CD8-positive, alpha-beta memory T cell (primary cell): ENCODE results near the gene RASA3. TPM values are rescaled to one million over a fixed set of nuclear protein-coding genes. Genes with fewer than 3 reads are reported as not detected.
A peak's percentile ranks its signal among the peaks of the same experiment; 100 is the strongest.
"Not testable (repeated sequence)": the region's sequence is repeated elsewhere in the genome, so short reads cannot be mapped to it uniquely, and the experiment has no call there.

Source experiments
- CTCF ChIA-PET: fragments of 350-600 bp; sonication (Branson Sonifier 250); formaldehyde crosslinking; loops from one replicate; lab custom pipeline; 2021; ENCODE audit warnings: antibody characterized with exemption; lab: Charles Lee
- POLR2A ChIA-PET: fragments of 350-600 bp; sonication (Branson Sonifier 250); formaldehyde crosslinking; loops from one replicate; lab custom pipeline; 2021; ENCODE audit warnings: antibody characterized with exemption; lab: Charles Lee
- DNase-seq, 5 donors: peaks; one replicate each; pipeline versions ENCODE4 v3.0.0 to v3.0.0-alpha.2; 2020 to 2022; ENCODE audit warnings: mixed read lengths in 1 of 5
- H3K27ac ChIP-seq: one replicate; pipeline ENCODE4 v1.7.0; 2013; ENCODE audit warnings: low read depth, mild to moderate bottlenecking, low read length, moderate library complexity
- H3K27me3 ChIP-seq: 2 replicates; pipeline ENCODE4 v1.7.0; 2013; ENCODE audit warnings: low read length, mild to moderate bottlenecking; ENCODE audit not compliant: insufficient read depth, poor library complexity, severe bottlenecking
- H3K36me3 ChIP-seq: 2 replicates; pipeline ENCODE4 v1.7.0; 2013; ENCODE audit warnings: mild to moderate bottlenecking, low read length, moderate library complexity; ENCODE audit not compliant: insufficient read depth
- H3K4me1 ChIP-seq: 2 replicates; pipeline ENCODE4 v1.7.0; 2013; ENCODE audit warnings: mild to moderate bottlenecking, low read length, moderate library complexity; ENCODE audit not compliant: insufficient read depth
- H3K4me3 ChIP-seq: 2 replicates; pipeline ENCODE4 v1.7.0; 2013; ENCODE audit warnings: mild to moderate bottlenecking, low read length
- H3K9me3 ChIP-seq: 2 replicates; pipeline ENCODE4 v1.7.0; 2013; ENCODE audit warnings: mild to moderate bottlenecking, low read length
- H3K27ac Mint-ChIP-seq, 8 donors: one replicate each; pipeline ENCODE4 v1.8.0; 2020 to 2021; ENCODE audit warnings: mixed read lengths in 8 of 8, mild to moderate bottlenecking in 6 of 8, inconsistent platforms in 3 of 8, moderate library complexity in 3 of 8
- H3K27me3 Mint-ChIP-seq, 2 donors: one replicate each; pipeline ENCODE4 v1.8.0; 2020 to 2021; ENCODE audit warnings: mixed read lengths in 2 of 2, mild to moderate bottlenecking in 1 of 2, moderate library complexity in 1 of 2
- H3K36me3 Mint-ChIP-seq, 3 donors: one replicate each; pipeline ENCODE4 v1.8.0; 2020 to 2021; ENCODE audit warnings: mixed read lengths in 3 of 3, inconsistent platforms in 1 of 3, mild to moderate bottlenecking in 1 of 3
- H3K4me1 Mint-ChIP-seq, 3 donors: one replicate each; pipeline ENCODE4 v1.8.0; 2020 to 2021; ENCODE audit warnings: mixed read lengths in 3 of 3, inconsistent platforms in 1 of 3, mild to moderate bottlenecking in 1 of 3
- H3K4me3 Mint-ChIP-seq, 7 donors: one replicate each; pipeline ENCODE4 v1.8.0; 2020 to 2021; ENCODE audit warnings: mixed read lengths in 7 of 7, mild to moderate bottlenecking in 6 of 7, moderate library complexity in 4 of 7, inconsistent platforms in 2 of 7
- H3K9me3 Mint-ChIP-seq, 5 donors: one replicate each; pipeline ENCODE4 v1.8.0; 2020 to 2022; ENCODE audit warnings: mixed read lengths in 5 of 5, mild to moderate bottlenecking in 3 of 5, moderate library complexity in 2 of 5, inconsistent platforms in 1 of 5
- polyA plus RNA-seq: library from polyadenylated mRNA; unstranded; fragments of 300-500 nt; fragmentation: Illumina TruSeq; gene quantifications from one replicate; pipeline ENCODE4 v1.2.3, GENCODE V29; 2021
- total RNA-seq, 2 experiments: library from RNA; stranded (reverse); gene quantifications; one replicate each; pipeline ENCODE4 v1.2.3, GENCODE V29; 2021

Gene RASA3
- total and polyA plus RNA-seq, 3 experiments from 2014 or later: 26.4 to 123 (median 27.1) TPM

DNA sequence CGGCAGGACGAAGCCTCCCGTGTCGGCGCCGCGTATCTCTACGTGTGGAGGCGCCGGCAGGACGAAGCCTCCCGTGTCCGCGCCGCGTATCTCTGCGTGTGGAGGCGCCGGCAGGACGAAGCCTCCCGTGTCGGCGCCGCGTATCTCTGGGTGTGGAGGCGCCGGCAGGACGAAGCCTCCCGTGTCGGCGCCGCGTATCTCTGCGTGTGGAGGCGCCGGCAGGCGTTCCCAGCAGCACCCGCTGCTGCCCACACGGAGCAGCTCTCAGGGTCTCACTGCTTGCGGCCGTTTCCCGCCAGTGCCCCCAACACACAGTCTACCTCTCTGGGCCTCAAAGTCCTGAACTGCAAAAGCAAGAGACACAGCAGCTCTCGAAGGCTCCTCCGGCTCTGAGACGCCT is 56.6 kb downstream of the RASA3 start:
- POLR2A ChIA-PET, H3K4me3 Mint-ChIP-seq, H3K27me3 ChIP-seq, H3K27ac ChIP-seq, H3K27me3 Mint-ChIP-seq, H3K9me3 Mint-ChIP-seq, H3K4me3 ChIP-seq, CTCF ChIA-PET, H3K9me3 ChIP-seq: not testable (repeated sequence)
- Mint-ChIP-seq H3K27ac (peak overlapping the region in 1 of 8 donors; percentile 77), H3K36me3 (peaks cover 5 to 77% (median 24%) of the 10 kb centered on the region in 3 donors), H3K4me1 (peaks cover 39 to 68% (median 56%) of the 10 kb centered on the region in 3 donors)
- Histone ChIP-seq H3K4me1 (peaks cover 32% of the 10 kb centered on the region), H3K36me3 (peaks cover 39% of the 10 kb centered on the region)
- DNase-seq: peak in 1 of 5 donors; percentile 17

DNA sequence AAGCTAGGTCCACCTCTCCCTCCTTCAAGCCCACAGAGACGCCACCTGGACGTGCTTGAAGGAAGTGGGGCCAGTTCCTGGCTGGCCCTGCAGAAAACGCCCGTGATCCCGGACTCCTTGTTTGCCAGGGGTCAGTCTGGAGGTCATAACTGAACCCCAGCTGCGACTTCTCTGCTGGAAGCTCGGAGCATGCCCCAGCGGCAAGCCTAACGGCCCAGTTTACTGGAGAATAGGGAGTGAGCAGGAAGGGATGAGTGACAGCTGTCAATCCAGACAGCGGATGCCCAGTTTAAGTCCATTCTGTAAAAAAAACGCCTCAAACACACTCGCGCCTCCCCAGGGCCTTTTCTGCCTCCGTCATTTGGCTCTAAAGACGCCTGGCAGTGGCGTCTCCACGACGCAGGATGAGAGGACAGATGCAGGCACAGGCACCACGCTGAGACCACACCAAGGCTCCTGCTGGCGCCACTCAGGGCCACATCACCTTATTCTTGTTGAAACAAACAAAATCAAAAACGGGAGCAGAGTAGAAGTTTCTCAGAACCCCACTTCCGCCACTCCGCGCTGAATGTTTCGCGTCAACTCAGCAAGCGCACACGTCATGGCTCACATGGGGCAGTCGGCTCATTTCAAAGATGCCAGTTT is 57.6 kb downstream of the RASA3 start:
- H3K27ac Mint-ChIP-seq: peak overlapping the region in 1 of 8 donors; percentile 91
- ChIA-PET POLR2A (interaction anchor here (1.5 kb wide), 1 partner anchor 9 kb away, joined by 5 read pairs; no protein-coding TSS in a partner anchor), CTCF (no interaction called here)
- H3K36me3 ChIP-seq: peaks cover 39% of the 10 kb centered on the region
- H3K9me3 ChIP-seq: no peaks in the 10 kb centered on the region
- H3K27me3 ChIP-seq: no peaks in the 10 kb centered on the region
- H3K27me3 Mint-ChIP-seq: peaks cover 0 to 2% of the 10 kb centered on the region in 2 donors
- peaks cover 22% of the 10 kb centered on the region for H3K4me1 ChIP-seq
- peaks cover 0 to 7% (median 0%) of the 10 kb centered on the region in 5 donors for H3K9me3 Mint-ChIP-seq
- peaks cover 38 to 60% (median 56%) of the 10 kb centered on the region in 3 donors for H3K4me1 Mint-ChIP-seq
- H3K4me3 Mint-ChIP-seq: no peak overlapping the region
- no peak overlapping the region for H3K27ac ChIP-seq
- DNase-seq: peak in 1 of 5 donors; percentile 27
- peaks cover 5 to 76% (median 24%) of the 10 kb centered on the region in 3 donors for H3K36me3 Mint-ChIP-seq
- no peak overlapping the region for H3K4me3 ChIP-seq

DNA sequence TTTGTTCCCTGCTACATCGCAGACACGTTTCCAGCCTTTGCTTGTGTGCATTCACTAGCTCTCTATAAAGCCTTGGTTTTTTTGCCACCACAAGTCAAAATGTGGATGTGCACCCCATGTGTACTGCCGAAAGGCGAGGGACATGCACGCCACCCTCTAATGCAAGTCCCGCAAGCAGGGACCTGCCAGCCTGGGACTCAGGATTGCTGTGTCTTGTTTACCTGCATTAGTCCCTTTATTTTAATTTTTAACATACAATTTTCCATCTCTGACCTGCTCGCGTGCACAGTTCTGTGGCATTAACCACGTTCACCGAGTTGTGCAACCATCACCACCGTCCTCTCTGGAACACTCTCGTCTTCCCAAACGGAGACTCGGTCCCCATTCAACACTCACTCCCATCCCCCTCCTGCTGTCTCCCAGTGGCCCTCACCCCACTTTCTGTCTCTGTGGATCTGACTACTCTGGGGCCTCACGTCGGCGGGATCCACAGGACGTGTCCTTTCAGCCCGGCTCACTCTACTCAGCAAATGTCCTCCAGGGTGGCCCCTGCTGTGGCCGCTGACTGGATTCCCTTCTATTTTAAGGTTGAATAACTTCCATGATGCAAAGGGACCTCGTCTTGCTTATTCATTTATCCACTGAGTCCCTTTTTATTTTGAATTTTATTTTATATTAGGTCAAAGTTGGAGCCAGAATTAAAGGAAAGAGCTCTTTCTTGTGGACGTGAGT is 58.4 kb downstream of the RASA3 start:
- no peak overlapping the region for H3K27ac ChIP-seq
- CTCF ChIA-PET: no interaction called here
- peaks cover 5 to 74% (median 24%) of the 10 kb centered on the region in 3 donors for H3K36me3 Mint-ChIP-seq
- H3K4me3 ChIP-seq: no peak overlapping the region
- peaks cover 0 to 4% (median 0%) of the 10 kb centered on the region in 5 donors for H3K9me3 Mint-ChIP-seq
- peaks cover 0 to 2% of the 10 kb centered on the region in 2 donors for H3K27me3 Mint-ChIP-seq
- peaks cover 39% of the 10 kb centered on the region for H3K36me3 ChIP-seq
- H3K9me3 ChIP-seq: no peaks in the 10 kb centered on the region
- peak in 1 of 5 donors; percentile 35 for DNase-seq
- no peaks in the 10 kb centered on the region for H3K27me3 ChIP-seq
- H3K4me3 Mint-ChIP-seq: peak overlapping the region in 2 of 7 donors; percentile 29 to 57
- peaks cover 16% of the 10 kb centered on the region for H3K4me1 ChIP-seq
- peak overlapping the region in 5 of 8 donors; percentile 15 to 91 (median 66) for H3K27ac Mint-ChIP-seq
- POLR2A ChIA-PET: interaction anchor here (1.5 kb wide), 1 partner anchor 9 kb away, joined by 5 read pairs; no protein-coding TSS in a partner anchor
- peaks cover 35 to 55% (median 53%) of the 10 kb centered on the region in 3 donors for H3K4me1 Mint-ChIP-seq

GRCh38 chr13:114072421-114072820 is 60.0 kb downstream of the RASA3 start:
- Histone ChIP-seq H3K4me1 (peaks cover 18% of the 10 kb centered on the region), H3K9me3 (no peaks in the 10 kb centered on the region), H3K27ac (no peak overlapping the region), H3K4me3 (no peak overlapping the region), H3K36me3 (peaks cover 44% of the 10 kb centered on the region), H3K27me3 (no peaks in the 10 kb centered on the region)
- POLR2A ChIA-PET: no interaction called here
- Mint-ChIP-seq H3K36me3 (peaks cover 5 to 76% (median 25%) of the 10 kb centered on the region in 3 donors), H3K9me3 (peaks cover 0 to 6% (median 0%) of the 10 kb centered on the region in 5 donors), H3K4me3 (peak overlapping the region in 2 of 7 donors; percentile 15 to 86), H3K27ac (peak overlapping the region in 5 of 8 donors; percentile 5 to 83 (median 54)), H3K4me1 (peaks cover 39 to 56% (median 54%) of the 10 kb centered on the region in 3 donors), H3K27me3 (peaks cover 0 to 2% of the 10 kb centered on the region in 2 donors)
- peak in 1 of 5 donors; percentile 31 for DNase-seq
- CTCF ChIA-PET: interaction anchor here (0.9 to 1.2 kb wide), 2 partner anchors 42 to 154 kb away, joined by 3 read pairs; no protein-coding TSS in a partner anchor

GRCh38 chr13:114071991-114072390 is 60.4 kb downstream of the RASA3 start:
- H3K4me3 Mint-ChIP-seq: peak overlapping the region in 1 of 7 donors; percentile 86
- ChIA-PET POLR2A (no interaction called here), CTCF (interaction anchor here (0.9 to 1.2 kb wide), 2 partner anchors 42 to 154 kb away, joined by 3 read pairs; no protein-coding TSS in a partner anchor)
- H3K4me1 Mint-ChIP-seq: peaks cover 40 to 56% (median 54%) of the 10 kb centered on the region in 3 donors
- H3K9me3 Mint-ChIP-seq: peaks cover 0 to 6% (median 0%) of the 10 kb centered on the region in 5 donors
- H3K27me3 Mint-ChIP-seq: peaks cover 0 to 2% of the 10 kb centered on the region in 2 donors
- Histone ChIP-seq H3K4me1 (peaks cover 22% of the 10 kb centered on the region), H3K4me3 (no peak overlapping the region), H3K27ac (no peak overlapping the region), H3K27me3 (no peaks in the 10 kb centered on the region), H3K9me3 (no peaks in the 10 kb centered on the region), H3K36me3 (peaks cover 44% of the 10 kb centered on the region)
- peaks cover 5 to 74% (median 25%) of the 10 kb centered on the region in 3 donors for H3K36me3 Mint-ChIP-seq
- DNase-seq: peak in 1 of 5 donors; percentile 10
- peak overlapping the region in 5 of 8 donors; percentile 36 to 83 (median 71) for H3K27ac Mint-ChIP-seq

DNA sequence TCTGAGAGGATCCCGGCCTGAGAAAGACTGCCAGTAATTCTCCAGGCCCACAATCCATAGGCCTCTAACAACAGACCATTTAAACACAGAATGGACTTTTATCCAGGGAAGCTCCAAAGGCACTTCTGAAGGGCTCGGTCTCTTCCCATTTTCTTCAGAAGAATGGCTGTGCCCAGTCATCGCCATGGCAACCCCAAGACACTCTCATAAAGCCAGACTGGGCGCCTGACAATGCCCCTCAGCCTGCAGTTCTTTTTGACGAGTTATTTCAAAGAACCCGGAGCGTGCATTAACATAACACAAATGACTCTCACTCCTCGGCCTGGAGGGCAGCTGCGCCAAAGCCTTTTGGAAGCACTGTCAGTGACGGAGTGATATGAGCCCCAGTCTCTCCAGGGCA is 61.0 kb downstream of the RASA3 start:
- Mint-ChIP-seq H3K27me3 (no peaks in the 10 kb centered on the region), H3K4me1 (peaks cover 39 to 55% (median 53%) of the 10 kb centered on the region in 3 donors), H3K36me3 (peaks cover 5 to 68% (median 23%) of the 10 kb centered on the region in 3 donors), H3K27ac (peak overlapping the region in 7 of 8 donors; percentile 40 to 83 (median 79)), H3K4me3 (no peak overlapping the region), H3K9me3 (peaks cover 0 to 6% (median 0%) of the 10 kb centered on the region in 5 donors)
- peaks cover 44% of the 10 kb centered on the region for H3K36me3 ChIP-seq
- H3K9me3 ChIP-seq: no peaks in the 10 kb centered on the region
- peaks cover 28% of the 10 kb centered on the region for H3K4me1 ChIP-seq
- H3K27ac ChIP-seq: no peak overlapping the region
- peak in 1 of 5 donors; percentile 17 for DNase-seq
- ChIA-PET POLR2A (no interaction called here), CTCF (interaction anchor here (0.9 to 1.2 kb wide), 2 partner anchors 43 to 155 kb away, joined by 3 read pairs; no protein-coding TSS in a partner anchor)
- no peaks in the 10 kb centered on the region for H3K27me3 ChIP-seq
- no peak overlapping the region for H3K4me3 ChIP-seq

DNA sequence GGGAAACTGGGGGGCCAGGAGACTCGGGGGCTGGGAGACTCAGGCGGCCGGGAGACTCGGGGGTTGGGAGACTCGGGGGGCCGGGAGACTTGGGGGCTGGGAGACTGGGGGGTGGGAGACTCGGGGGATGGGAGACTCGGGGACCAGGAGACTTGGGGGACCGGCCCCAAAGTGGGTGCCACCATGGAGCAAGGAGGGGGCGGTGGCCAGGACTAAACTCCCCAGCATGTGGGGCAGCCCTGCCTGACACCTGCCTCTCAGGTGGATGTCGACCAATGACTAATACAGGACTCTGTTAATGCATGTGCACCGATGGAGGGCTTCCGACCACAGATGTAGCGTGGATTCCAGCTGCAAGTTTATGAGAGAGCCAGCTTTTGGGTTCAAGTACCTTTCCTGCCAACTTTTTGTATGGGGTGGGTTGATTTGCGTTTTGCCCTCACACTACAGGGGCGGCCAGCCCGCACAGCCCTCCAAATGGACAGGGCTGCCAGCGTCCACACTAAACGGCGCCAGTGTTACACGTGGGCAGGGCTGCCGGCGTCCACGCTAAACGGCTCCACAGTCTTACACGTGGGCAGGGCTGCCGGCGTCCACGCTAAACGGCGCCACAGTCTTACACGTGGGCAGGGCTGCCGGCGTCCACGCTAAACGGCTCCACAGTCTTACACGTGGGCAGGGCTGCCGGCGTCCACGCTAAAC is 62.2 kb downstream of the RASA3 start:
- no peaks in the 10 kb centered on the region for H3K27me3 ChIP-seq
- H3K9me3 ChIP-seq: no peaks in the 10 kb centered on the region
- H3K27ac ChIP-seq: no peak overlapping the region
- no peak overlapping the region for H3K4me3 Mint-ChIP-seq
- H3K4me3 ChIP-seq: no peak overlapping the region
- H3K9me3 Mint-ChIP-seq: peaks cover 0 to 6% (median 0%) of the 10 kb centered on the region in 5 donors
- peaks cover 40% of the 10 kb centered on the region for H3K4me1 ChIP-seq
- DNase-seq: peak in 1 of 5 donors; percentile 27
- ChIA-PET CTCF (no interaction called here), POLR2A (no interaction called here)
- H3K27me3 Mint-ChIP-seq: peaks cover 0 to 4% of the 10 kb centered on the region in 2 donors
- H3K4me1 Mint-ChIP-seq: peaks cover 49 to 64% (median 64%) of the 10 kb centered on the region in 3 donors
- peaks cover 5 to 69% (median 19%) of the 10 kb centered on the region in 3 donors for H3K36me3 Mint-ChIP-seq
- no peak overlapping the region for H3K27ac Mint-ChIP-seq
- peaks cover 44% of the 10 kb centered on the region for H3K36me3 ChIP-seq
